ENCODE data around the gene MED22.
"Not testable (repeated sequence)": the region's sequence is repeated elsewhere in the genome, so short reads cannot be mapped to it uniquely, and the experiment has no call there.

Gene MED22

DNA sequence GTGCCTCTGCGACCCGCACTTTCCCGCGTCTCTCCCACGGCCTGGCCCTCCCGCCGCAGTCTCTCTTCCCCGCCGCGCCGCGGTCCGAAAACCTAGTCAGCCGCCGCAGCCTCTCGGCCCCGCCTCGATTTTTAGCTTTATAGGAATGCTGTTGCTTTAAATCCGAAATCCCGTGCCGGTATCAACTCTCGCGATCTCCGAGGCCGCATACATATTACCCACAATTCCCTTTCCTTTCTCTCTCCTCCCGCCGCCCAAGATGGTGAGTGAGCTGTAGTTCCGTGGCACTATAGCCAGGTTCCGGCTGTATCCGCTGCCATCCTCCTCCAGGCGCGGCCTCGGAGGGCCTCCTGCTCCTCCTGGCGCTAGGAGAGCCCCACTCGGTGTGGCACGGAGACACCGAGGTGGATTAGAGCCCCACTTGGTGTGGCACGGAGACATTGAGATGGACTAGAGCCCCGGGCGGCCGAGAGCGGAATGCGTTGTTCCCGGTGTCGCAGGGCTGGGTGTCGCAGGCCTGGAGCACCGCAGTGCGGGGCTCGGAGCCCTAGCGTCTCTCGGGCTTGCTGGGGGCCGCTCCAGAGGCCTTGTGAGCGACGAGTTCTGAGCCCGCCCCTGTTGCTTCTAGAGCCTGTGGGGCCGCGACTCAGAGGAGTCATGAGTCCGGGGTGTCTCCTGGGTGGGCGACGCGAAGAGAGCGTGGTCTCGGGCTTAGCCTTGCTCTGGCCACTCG, at the start of gene MED22, which contains the start of gene RPL7A:
Gene MED22 (minus strand): TSS at position 147 of the 733 bp plus-strand sequence. CDS start 1,469 bp downstream, outside the sequence.
Gene RPL7A (plus strand): TSS at position 234 of the 733 bp plus-strand sequence. CDS start 26 bp downstream, at position 260.
- H3K4me1 ChIP-seq (ENCODE audit: control insufficient read depth, insufficient read depth, low read length): peaks cover 12% of the 10 kb centered on the region
- peak within 1 kb of the TSS; percentile 88 for H3K27ac ChIP-seq (ENCODE audit: low read depth, low read length)
- H3K4me3 ChIP-seq (ENCODE audit: low read length): peak within 1 kb of the TSS; percentile 96
- H3K27me3 ChIP-seq (ENCODE audit: control insufficient read depth, insufficient read depth, low read length): no peaks in the 10 kb centered on the region
- H3K9ac ChIP-seq (ENCODE audit: low read length): peak within 1 kb of the TSS; percentile 79
- H3K36me3 ChIP-seq (ENCODE audit: control insufficient read depth, insufficient read depth, low read length): peaks cover 51% of the 10 kb centered on the region

DNA sequence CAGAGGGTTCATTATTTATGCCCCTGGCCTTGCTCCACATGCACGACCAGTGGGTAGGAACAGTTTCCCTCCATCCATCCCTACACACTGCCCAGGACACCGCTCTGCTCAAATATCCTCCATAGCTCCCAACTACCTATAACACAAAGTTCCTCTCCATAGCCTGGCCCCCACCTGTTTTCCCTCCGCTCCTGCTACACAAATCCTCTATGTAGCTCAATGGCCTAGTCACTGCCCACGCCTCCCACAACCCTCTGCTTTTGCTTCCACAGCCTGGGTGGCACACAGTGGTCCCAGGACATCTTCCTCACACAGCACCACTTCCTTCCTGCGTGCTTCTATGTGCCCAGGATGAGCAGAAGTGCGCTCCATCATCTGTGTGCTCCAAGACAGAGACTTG, 49.4 kb upstream of the MED22 start:
- H3K4me3 ChIP-seq (ENCODE audit: low read length): no peak overlapping the region
- no peaks in the 10 kb centered on the region for H3K4me1 ChIP-seq (ENCODE audit: control insufficient read depth, insufficient read depth, low read length)
- H3K9ac ChIP-seq (ENCODE audit: low read length): no peak overlapping the region
- H3K27ac ChIP-seq (ENCODE audit: low read depth, low read length): no peak overlapping the region
- peaks cover 2% of the 10 kb centered on the region for H3K27me3 ChIP-seq (ENCODE audit: control insufficient read depth, insufficient read depth, low read length)
- H3K36me3 ChIP-seq (ENCODE audit: control insufficient read depth, insufficient read depth, low read length): no peaks in the 10 kb centered on the region

- Histone ChIP-seq H3K4me3 (ENCODE audit: low read length) (no peak overlapping the region), H3K9ac (ENCODE audit: low read length) (no peak overlapping the region), H3K4me1 (ENCODE audit: control insufficient read depth, insufficient read depth, low read length) (no peaks in the 10 kb centered on the region), H3K27ac (ENCODE audit: low read depth, low read length) (no peak overlapping the region), H3K27me3 (ENCODE audit: control insufficient read depth, insufficient read depth, low read length) (peaks cover 2% of the 10 kb centered on the region), H3K36me3 (ENCODE audit: control insufficient read depth, insufficient read depth, low read length) (no peaks in the 10 kb centered on the region)
These were observed 49.0 kb upstream of the MED22 start for GRCh38 chr9:133396952-133397351.

- Histone ChIP-seq H3K4me1 (ENCODE audit: control insufficient read depth, insufficient read depth, low read length) (no peaks in the 10 kb centered on the region), H3K27ac (ENCODE audit: low read depth, low read length) (no peak overlapping the region), H3K36me3 (ENCODE audit: control insufficient read depth, insufficient read depth, low read length) (no peaks in the 10 kb centered on the region), H3K27me3 (ENCODE audit: control insufficient read depth, insufficient read depth, low read length) (peaks cover 2% of the 10 kb centered on the region), H3K4me3 (ENCODE audit: low read length) (no peak overlapping the region), H3K9ac (ENCODE audit: low read length) (no peak overlapping the region)
These were observed 46.8 kb upstream of the MED22 start for GRCh38 chr9:133394687-133395271.

- Histone ChIP-seq H3K4me3 (ENCODE audit: low read length) (no peak overlapping the region), H3K27ac (ENCODE audit: low read depth, low read length) (no peak overlapping the region), H3K4me1 (ENCODE audit: control insufficient read depth, insufficient read depth, low read length) (no peaks in the 10 kb centered on the region), H3K36me3 (ENCODE audit: control insufficient read depth, insufficient read depth, low read length) (no peaks in the 10 kb centered on the region), H3K27me3 (ENCODE audit: control insufficient read depth, insufficient read depth, low read length) (peaks cover 2% of the 10 kb centered on the region), H3K9ac (ENCODE audit: low read length) (no peak overlapping the region)
These were observed 45.5 kb upstream of the MED22 start for GRCh38 chr9:133393399-133393798.

DNA sequence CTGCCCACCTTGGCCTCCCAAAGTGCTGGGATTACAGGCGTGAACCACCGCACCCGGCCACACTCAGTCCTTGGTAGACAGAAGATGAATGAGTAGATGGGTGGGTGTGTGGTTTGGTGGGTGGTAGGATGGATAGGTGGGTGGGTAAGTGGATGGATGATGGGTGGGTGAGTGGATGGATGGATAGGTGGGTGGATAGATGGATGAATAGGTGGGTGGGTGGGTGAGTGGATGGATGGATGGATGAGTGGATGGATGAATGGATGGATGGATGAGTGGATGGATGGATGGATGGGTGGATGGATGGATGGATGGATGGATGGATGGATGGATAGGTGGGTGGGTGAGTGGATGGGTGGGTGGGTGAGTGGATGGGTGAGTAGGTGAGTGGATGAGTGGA, 44.4 kb upstream of the MED22 start:
- not testable (repeated sequence) for H3K27me3 ChIP-seq (ENCODE audit: control insufficient read depth, insufficient read depth, low read length); H3K9ac ChIP-seq (ENCODE audit: low read length); H3K27ac ChIP-seq (ENCODE audit: low read depth, low read length); H3K4me3 ChIP-seq (ENCODE audit: low read length); H3K4me1 ChIP-seq (ENCODE audit: control insufficient read depth, insufficient read depth, low read length); H3K36me3 ChIP-seq (ENCODE audit: control insufficient read depth, insufficient read depth, low read length)

DNA sequence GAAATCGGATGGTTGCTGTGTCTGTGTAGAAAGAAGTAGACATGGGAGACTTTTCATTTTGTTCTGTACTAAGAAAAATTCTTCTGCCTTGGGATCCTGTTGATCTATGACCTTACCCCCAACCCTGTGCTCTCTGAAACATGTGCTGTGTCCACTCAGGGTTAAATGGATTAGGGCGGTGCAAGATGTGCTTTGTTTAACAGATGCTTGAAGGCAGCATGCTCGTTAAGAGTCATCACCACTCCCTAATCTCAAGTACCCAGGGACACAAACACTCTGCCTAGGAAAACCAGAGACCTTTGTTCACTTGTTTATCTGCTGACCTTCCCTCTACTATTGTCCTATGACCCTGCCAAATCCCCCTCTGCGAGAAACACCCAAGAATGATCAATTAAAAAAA, 43.5 kb upstream of the MED22 start:
- H3K27ac ChIP-seq (ENCODE audit: low read depth, low read length): not testable (repeated sequence)

DNA sequence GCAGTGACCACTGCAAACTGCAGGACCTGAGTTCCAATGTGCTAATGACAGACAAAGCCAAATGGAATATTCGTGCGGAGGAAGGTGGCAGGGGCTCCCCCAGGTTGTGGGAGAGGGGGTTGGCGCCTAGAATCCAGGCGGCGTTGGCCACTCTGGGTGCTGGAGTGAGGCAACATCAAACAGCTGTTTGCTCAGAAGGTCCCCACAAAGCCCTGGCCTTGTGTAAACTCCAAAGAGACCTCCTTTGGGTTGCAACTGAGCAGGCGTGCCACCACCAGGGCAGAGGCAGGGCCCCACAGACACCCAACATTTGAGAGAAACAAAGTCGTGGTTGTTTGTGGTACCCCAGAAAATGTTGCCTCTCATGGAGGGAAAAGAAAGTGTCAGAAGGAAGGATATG, 42.8 kb upstream of the MED22 start:
- H3K27ac ChIP-seq (ENCODE audit: low read depth, low read length): no peak overlapping the region
- H3K27me3 ChIP-seq (ENCODE audit: control insufficient read depth, insufficient read depth, low read length): peaks cover 2% of the 10 kb centered on the region
- no peak overlapping the region for H3K4me3 ChIP-seq (ENCODE audit: low read length)
- H3K36me3 ChIP-seq (ENCODE audit: control insufficient read depth, insufficient read depth, low read length): no peaks in the 10 kb centered on the region
- H3K4me1 ChIP-seq (ENCODE audit: control insufficient read depth, insufficient read depth, low read length): no peaks in the 10 kb centered on the region
- H3K9ac ChIP-seq (ENCODE audit: low read length): no peak overlapping the region

More for the DNA sequence above, 43.5 kb upstream of the MED22 start:
- H3K4me1 ChIP-seq (ENCODE audit: control insufficient read depth, insufficient read depth, low read length); H3K27me3 ChIP-seq (ENCODE audit: control insufficient read depth, insufficient read depth, low read length); H3K36me3 ChIP-seq (ENCODE audit: control insufficient read depth, insufficient read depth, low read length); H3K4me3 ChIP-seq (ENCODE audit: low read length); H3K9ac ChIP-seq (ENCODE audit: low read length): not testable (repeated sequence)

- Histone ChIP-seq H3K9ac (ENCODE audit: low read length) (no peak overlapping the region), H3K27ac (ENCODE audit: low read depth, low read length) (no peak overlapping the region), H3K4me3 (ENCODE audit: low read length) (no peak overlapping the region), H3K27me3 (ENCODE audit: control insufficient read depth, insufficient read depth, low read length) (no peaks in the 10 kb centered on the region), H3K4me1 (ENCODE audit: control insufficient read depth, insufficient read depth, low read length) (no peaks in the 10 kb centered on the region), H3K36me3 (ENCODE audit: control insufficient read depth, insufficient read depth, low read length) (no peaks in the 10 kb centered on the region)
These were observed 41.6 kb upstream of the MED22 start for GRCh38 chr9:133389562-133389961.

GRCh38 chr9:133389025-133389557, 41.2 kb upstream of the MED22 start:
- Histone ChIP-seq H3K4me1 (ENCODE audit: control insufficient read depth, insufficient read depth, low read length) (no peaks in the 10 kb centered on the region), H3K4me3 (ENCODE audit: low read length) (no peak overlapping the region), H3K9ac (ENCODE audit: low read length) (no peak overlapping the region), H3K27me3 (ENCODE audit: control insufficient read depth, insufficient read depth, low read length) (no peaks in the 10 kb centered on the region), H3K27ac (ENCODE audit: low read depth, low read length) (no peak overlapping the region), H3K36me3 (ENCODE audit: control insufficient read depth, insufficient read depth, low read length) (no peaks in the 10 kb centered on the region)

DNA sequence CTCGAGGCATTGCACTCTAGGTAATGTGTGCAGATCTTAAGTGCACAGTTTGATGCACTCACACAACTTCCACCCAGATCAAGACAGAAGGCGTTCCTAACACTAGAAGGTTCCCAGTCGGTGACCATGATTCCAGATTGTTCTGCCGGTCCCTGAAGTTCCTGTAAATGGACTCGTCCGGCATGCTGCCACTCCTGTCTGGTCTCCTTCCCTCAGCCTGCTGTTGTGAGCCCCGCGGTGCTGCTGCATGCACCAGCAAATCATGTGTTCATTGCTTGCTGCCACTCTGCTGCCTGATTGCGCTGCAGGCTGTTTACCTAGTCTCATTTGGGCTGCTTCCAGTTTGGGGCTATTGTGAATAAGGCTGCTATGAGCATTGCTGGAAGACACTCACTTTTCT, 39.7 kb upstream of the MED22 start:
- H3K4me1 ChIP-seq (ENCODE audit: control insufficient read depth, insufficient read depth, low read length): no peaks in the 10 kb centered on the region
- H3K36me3 ChIP-seq (ENCODE audit: control insufficient read depth, insufficient read depth, low read length): no peaks in the 10 kb centered on the region
- H3K27ac ChIP-seq (ENCODE audit: low read depth, low read length): no peak overlapping the region
- H3K27me3 ChIP-seq (ENCODE audit: control insufficient read depth, insufficient read depth, low read length): no peaks in the 10 kb centered on the region
- H3K9ac ChIP-seq (ENCODE audit: low read length): no peak overlapping the region
- H3K4me3 ChIP-seq (ENCODE audit: low read length): no peak overlapping the region

- Histone ChIP-seq H3K36me3 (ENCODE audit: control insufficient read depth, insufficient read depth, low read length) (no peaks in the 10 kb centered on the region), H3K27me3 (ENCODE audit: control insufficient read depth, insufficient read depth, low read length) (no peaks in the 10 kb centered on the region), H3K4me3 (ENCODE audit: low read length) (no peak overlapping the region), H3K9ac (ENCODE audit: low read length) (no peak overlapping the region), H3K4me1 (ENCODE audit: control insufficient read depth, insufficient read depth, low read length) (no peaks in the 10 kb centered on the region), H3K27ac (ENCODE audit: low read depth, low read length) (no peak overlapping the region)
These were observed 38.4 kb upstream of the MED22 start for GRCh38 chr9:133386338-133386737.

- no peak overlapping the region for H3K4me3 ChIP-seq (ENCODE audit: low read length)
- H3K4me1 ChIP-seq (ENCODE audit: control insufficient read depth, insufficient read depth, low read length): no peaks in the 10 kb centered on the region
- H3K27ac ChIP-seq (ENCODE audit: low read depth, low read length): no peak overlapping the region
- no peak overlapping the region for H3K9ac ChIP-seq (ENCODE audit: low read length)
- H3K36me3 ChIP-seq (ENCODE audit: control insufficient read depth, insufficient read depth, low read length): no peaks in the 10 kb centered on the region
- H3K27me3 ChIP-seq (ENCODE audit: control insufficient read depth, insufficient read depth, low read length): no peaks in the 10 kb centered on the region
These were observed 37.5 kb upstream of the MED22 start for GRCh38 chr9:133385452-133385851.

Measured in rectal smooth muscle tissue (tissue), 1 donor.